K562 (cell line): Measurements from ENCODE around the gene KCNJ5. TPM values are rescaled to one million over a fixed set of nuclear protein-coding genes. Genes with fewer than 3 reads are reported as not detected.

Source experiments
- ATAC-seq: fragments of 200-7000 bp; cut with Tn5 transposase; 3 replicates; pipeline ENCODE4 v1.9.1; 2020; ENCODE audit warnings: moderate library complexity
- BruUV-seq: library from RNA; stranded (reverse); fragments of 400-500 nt; replicated peaks from 2 replicates; lab custom pipeline; 2021; lab: Mats Ljungman, UMichigan
- CTCF ChIA-PET: fragments of 300-600 bp; formaldehyde crosslinking; extraction: SDS; loops from one replicate; lab custom pipeline; 2021; ENCODE audit warnings: low intra/inter-chr PET ratio; lab: Yijun Ruan, JAX
- POLR2A ChIA-PET: fragments of 300-600, 350-650 bp; sonication (Branson Sonifier 250); formaldehyde crosslinking; extraction: SDS; loops from one replicate; lab custom pipeline; 2021; ENCODE audit warnings: antibody characterized with exemption, inconsistent platforms; lab: Yijun Ruan, JAX
- DNase-seq, 4 experiments: peaks; one replicate each; pipeline versions ENCODE4 v3.0.0 to v3.0.0-alpha.2; 2011 to 2018; ENCODE audit warnings: low spot score in 3 of 4, mixed read lengths in 3 of 4; ENCODE audit errors: extremely low read depth in 1 of 4
- FAIRE-seq: peaks from 2 replicates; lab custom pipeline; 2011; peaks lifted over from hg19 to GRCh38; lab: Jason Lieb, UNC
- H2AFZ ChIP-seq: 2 replicates; pipeline ENCODE4 v1.6.0; 2011; ENCODE audit warnings: low read depth, low read length, control low read depth, inconsistent platforms
- H3K27ac ChIP-seq: fragments of 200-600 bp; 3 replicates; pipeline ENCODE4 v1.8.0; 2011; ENCODE audit warnings: low read depth, mild to moderate bottlenecking, control low read depth, inconsistent platforms, low read length, moderate library complexity, mixed read lengths; ENCODE audit errors: extremely low read depth
- H3K27me3 ChIP-seq, 2 experiments: fragments of 300-600 bp in 1 of 2; 2 replicates in 1 of 2; 3 replicates in 1 of 2; pipeline versions ENCODE4 v1.6.0 to v1.8.0; 2011; ENCODE audit warnings: inconsistent platforms in 2 of 2, low read length in 2 of 2, mild to moderate bottlenecking in 1 of 2, mixed read lengths in 1 of 2, moderate library complexity in 1 of 2; ENCODE audit not compliant: control insufficient read depth in 2 of 2, insufficient read depth in 2 of 2
- H3K36me3 ChIP-seq: fragments of 300-600 bp; 3 replicates; pipeline ENCODE4 v1.8.0; 2011; ENCODE audit warnings: mild to moderate bottlenecking, low read length, inconsistent platforms; ENCODE audit not compliant: control insufficient read depth, insufficient read depth
- H3K4me1 ChIP-seq, 2 experiments: fragments of 200-600 bp in 1 of 2; replicated peaks in 1 of 2; 2 replicates in 1 of 2; 3 replicates in 1 of 2; pipeline versions ENCODE4 v1.5.1 to v1.8.0; 2011; ENCODE audit warnings: inconsistent platforms in 2 of 2, low read length in 2 of 2, mild to moderate bottlenecking in 1 of 2, mixed read lengths in 1 of 2, moderate library complexity in 1 of 2; ENCODE audit not compliant: control insufficient read depth in 2 of 2, insufficient read depth in 2 of 2
- H3K4me2 ChIP-seq: 2 replicates; pipeline ENCODE4 v1.6.1; 2011; ENCODE audit warnings: low read length, control low read depth, inconsistent platforms, mixed read lengths; ENCODE audit not compliant: insufficient read depth
- H3K4me3 ChIP-seq: fragments of 200-600 bp; sonication (generic), shearing (Covaris generic); 2 replicates; pipeline ENCODE4 v1.5.1; 2016; ENCODE audit warnings: control low read depth, inconsistent platforms
- H3K79me2 ChIP-seq: fragments of 200-600 bp; 3 replicates; pipeline ENCODE4 v1.8.0; 2011; ENCODE audit warnings: low read length, inconsistent platforms; ENCODE audit not compliant: control insufficient read depth, insufficient read depth
- H3K9ac ChIP-seq, 2 experiments: 2 replicates each; pipeline versions ENCODE4 v1.6.0 to v1.6.1; 2011; ENCODE audit warnings: low read depth in 2 of 2, low read length in 2 of 2, control low read depth in 1 of 2, inconsistent platforms in 1 of 2, mild to moderate bottlenecking in 1 of 2, mixed read lengths in 1 of 2; ENCODE audit not compliant: insufficient read depth in 1 of 2
- H3K9me1 ChIP-seq: one replicate; pipeline ENCODE4 v1.6.0; 2011; ENCODE audit warnings: inconsistent platforms, mild to moderate bottlenecking, low read length, moderate library complexity; ENCODE audit not compliant: control insufficient read depth, insufficient read depth
- H3K9me3 ChIP-seq: replicated peaks from 2 replicates; pipeline ENCODE4 v1.5.1; 2011; ENCODE audit warnings: low read depth, low read length, inconsistent platforms; ENCODE audit not compliant: control insufficient read depth, insufficient read depth
- H4K20me1 ChIP-seq: replicated peaks from 2 replicates; pipeline ENCODE4 v1.6.1; 2011; ENCODE audit warnings: low read length, inconsistent platforms, mixed read lengths; ENCODE audit not compliant: control insufficient read depth, insufficient read depth
- AFF1 ChIP-seq, 2 experiments: fragments of 450-650 bp; IDR thresholded peaks; 2 replicates each; pipeline ENCODE4 v1.6.1; 2018; ENCODE audit warnings: mild to moderate bottlenecking in 2 of 2, low read depth in 1 of 2; ENCODE audit not compliant: partially characterized antibody in 2 of 2
- SIX5 ChIP-seq, 2 experiments: IDR thresholded peaks; 2 replicates each; pipeline ENCODE4 v1.6.1; 2011; ENCODE audit warnings: low read length in 2 of 2, borderline replicate concordance in 1 of 2, low read depth in 1 of 2, mild to moderate bottlenecking in 1 of 2, moderate library complexity in 1 of 2; ENCODE audit not compliant: insufficient read depth in 1 of 2
- TBL1XR1 ChIP-seq, 2 experiments: IDR thresholded peaks; 2 replicates each; pipeline ENCODE4 v1.6.1; 2012; ENCODE audit warnings: improper control_type of control experiment in 2 of 2, low read length in 2 of 2, mild to moderate bottlenecking in 1 of 2
- ZSCAN32 ChIP-seq: fragments of 450-650 bp; formaldehyde crosslinking; IDR thresholded peaks from 2 replicates; pipeline ENCODE4 v1.4.0; 2020; ENCODE audit warnings: mild to moderate bottlenecking, moderate library complexity
- WGBS: fragments of 100-300 bp; shearing (Covaris generic); methylation state at CpG from one replicate; pipeline ENCODE4 v1.1.6; 2016; ENCODE audit warnings: low coverage, mixed read lengths; ENCODE audit not compliant: insufficient coverage; ENCODE audit errors: missing lambda C conversion rate; 5-methylcytosine and 5-hydroxymethylcytosine counted together
- in situ Hi-C: fragments of 300-500 bp; cut with MboI; formaldehyde crosslinking; loops from 4 replicates; pipeline ENCODE4 v1.15.0; 2018; ENCODE audit warnings: inconsistent platforms, mixed read lengths
- intact Hi-C: fragments of 100-400 bp; cut with micrococcal nuclease; formaldehyde crosslinking; loops from 2 replicates; pipeline ENCODE4 v1.14.2; 2022
- polyA plus RNA-seq, 8 experiments: library from polyadenylated mRNA; depleted of rRNA in 4 of 8; stranded (reverse) in 5 of 8; unstranded in 3 of 8; fragments of >200 nt; fragmentation: Nextera tagmentation in 2 of 8; fragmentation: Illumina TruSeq in 1 of 8; extraction: Ambion mirVana in 2 of 8; extraction: Trizol in 1 of 8; gene quantifications; 2 replicates each; pipeline versions ENCODE4 v1.2.1 to v1.2.3, GENCODE V29; 2011 to 2014; ENCODE audit warnings: inconsistent platforms in 1 of 8, missing spikeins in 1 of 8
- total RNA-seq, 7 experiments: library from RNA; depleted of rRNA in 6 of 7; stranded (reverse); fragments of >200 nt in 6 of 7; fragmentation: Illumina TruSeq in 2 of 7; extraction: Trizol in 2 of 7; gene quantifications; 2 replicates each; pipeline versions ENCODE4 v1.2.1 to v1.2.3, GENCODE V29; 2011 to 2021; ENCODE audit warnings: low replicate concordance in 1 of 7

The KCNJ5 gene
- total and polyA plus RNA-seq, 9 of the 15 experiments (the other 6 are each of a cell fraction or from before 2014, with no cell fraction given): 0.04 TPM; not detected in 8

GRCh38 chr11:128881221-128881620, 9.9 kb upstream of the KCNJ5 start:
- no peaks in the 10 kb centered on the region for H4K20me1 ChIP-seq
- no peak overlapping the region for H3K9ac ChIP-seq
- no peak for ATAC-seq
- POLR2A ChIA-PET: no interaction called here
- DNase-seq: no peak
- no peak overlapping the region for H3K4me2 ChIP-seq
- no peaks in the 10 kb centered on the region; a peak in 1 of 5 replicates for H3K27me3 ChIP-seq
- in situ Hi-C loops (loop anchor here (25.0 kb wide), 1 partner anchor 431 kb away; no protein-coding TSS in a partner anchor), intact Hi-C loops (loop anchor here (10.0 kb wide), 1 partner anchor 234 kb away; no protein-coding TSS in a partner anchor)
- no peaks in the 10 kb centered on the region for H3K9me3 ChIP-seq
- no peak overlapping the region for H3K4me3 ChIP-seq
- H3K9me1 ChIP-seq: no peaks in the 10 kb centered on the region
- H2AFZ ChIP-seq: no peak overlapping the region
- BruUV-seq: no TSS peak
- TF ChIP-seq ZSCAN32 (no peak), SIX5 (IDR thresholded peaks at IDR 0.05; ENCODE audit: borderline replicate concordance in 1 of 2, insufficient read depth in 1 of 2, low read depth in 1 of 2, low read length in 2 of 2) (no peak), AFF1 (IDR thresholded peaks at IDR 0.05; ENCODE audit: low read depth in 1 of 2, partially characterized antibody in 2 of 2) (no peak), TBL1XR1 (IDR thresholded peaks at IDR 0.05; ENCODE audit: low read length in 2 of 2) (no peak)
- H3K79me2 ChIP-seq: no peaks in the 10 kb centered on the region
- CTCF ChIA-PET: no interaction called here
- FAIRE-seq: no peak
- H3K36me3 ChIP-seq: no peaks in the 10 kb centered on the region
- no peaks in the 10 kb centered on the region for H3K4me1 ChIP-seq
- H3K27ac ChIP-seq: no peak overlapping the region
- 0% methylated on average over 8 of the region's 8 CpGs for WGBS
